ENCODE results near the gene CAMK2G.

The CAMK2G gene

GRCh38 chr10:73814276-73814895, 60.0 kb downstream of the CAMK2G start:
- DNase-seq (ENCODE audit: low spot score), result no peak

- no peak for DNase-seq (ENCODE audit: low spot score)
Measured at GRCh38 chr10:73813333-73813732, 61.0 kb downstream of the CAMK2G start.

- DNase-seq (ENCODE audit: low spot score), result no peak
Measured at GRCh38 chr10:73812657-73813056, 61.7 kb downstream of the CAMK2G start.

GRCh38 chr10:73810735-73811465, 63.5 kb downstream of the CAMK2G start:
- DNase-seq (ENCODE audit: low spot score), result no peak

- DNase-seq (ENCODE audit: low spot score), result no peak
Measured at GRCh38 chr10:73810358-73810734, 64.0 kb downstream of the CAMK2G start.

GRCh38 chr10:73809061-73809818, 65.1 kb downstream of the CAMK2G start:
- DNase-seq (ENCODE audit: low spot score), result no peak

GRCh38 chr10:73808021-73808815, 66.1 kb downstream of the CAMK2G start:
- DNase-seq (ENCODE audit: low spot score), result no peak

GRCh38 chr10:73807471-73807870, 66.9 kb downstream of the CAMK2G start:
- no peak for DNase-seq (ENCODE audit: low spot score)

GRCh38 chr10:73806176-73806950, 68.0 kb downstream of the CAMK2G start:
- no peak for DNase-seq (ENCODE audit: low spot score)

- DNase-seq (ENCODE audit: low spot score), result no peak
Measured at GRCh38 chr10:73803680-73804286, 70.6 kb downstream of the CAMK2G start.

- DNase-seq (ENCODE audit: low spot score), result no peak
Measured at GRCh38 chr10:73802276-73802991, 71.9 kb downstream of the CAMK2G start.

- DNase-seq (ENCODE audit: low spot score), result no peak
Measured at GRCh38 chr10:73801253-73801590, 73.1 kb downstream of the CAMK2G start.

GRCh38 chr10:73800560-73801252, 73.6 kb downstream of the CAMK2G start:
- no peak for DNase-seq (ENCODE audit: low spot score)

- DNase-seq (ENCODE audit: low spot score), result no peak
Measured at GRCh38 chr10:73799899-73800559, 74.3 kb downstream of the CAMK2G start.

GRCh38 chr10:73798927-73799560, 75.3 kb downstream of the CAMK2G start:
- DNase-seq (ENCODE audit: low spot score), result no peak

- DNase-seq (ENCODE audit: low spot score), result no peak
Measured at GRCh38 chr10:73798087-73798486, 76.3 kb downstream of the CAMK2G start.

- no peak for DNase-seq (ENCODE audit: low spot score)
Measured at GRCh38 chr10:73797324-73798025, 76.9 kb downstream of the CAMK2G start.

- no peak for DNase-seq (ENCODE audit: low spot score)
Measured at GRCh38 chr10:73796766-73797165, 77.6 kb downstream of the CAMK2G start.
